Measurements from ENCODE around the gene CTSH. TPM values are rescaled to one million over a fixed set of nuclear protein-coding genes. Genes with fewer than 3 reads are reported as not detected.
"Not testable (repeated sequence)": the region's sequence is repeated elsewhere in the genome, so short reads cannot be mapped to it uniquely, and the experiment has no call there.

CTSH gene
- total RNA-seq, 2 donors from 2014 or later, result 41.6 to 74.3 TPM

DNA sequence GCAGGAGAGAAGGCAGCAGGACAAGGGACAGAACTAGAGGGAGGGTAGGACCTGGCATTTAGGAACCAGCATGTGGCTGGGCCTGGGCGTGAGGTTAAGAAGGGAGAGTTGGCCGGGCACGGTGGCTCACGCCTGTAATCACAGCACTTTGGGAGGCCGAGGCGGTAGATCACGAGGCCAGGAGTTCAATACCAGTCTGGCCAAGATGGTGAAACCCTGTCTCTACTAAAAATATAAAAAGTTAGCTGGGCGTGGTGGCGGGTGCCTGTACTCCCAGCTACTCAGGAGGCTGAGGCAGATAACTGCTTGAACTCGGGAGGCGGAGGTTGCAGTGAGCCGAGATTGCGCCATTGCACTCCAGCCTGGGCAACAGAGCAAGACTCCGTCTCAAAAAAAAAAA, 16.7 kb downstream of the CTSH start:
- ATAC-seq; DNase-seq; intact Hi-C loops (cut with DNase I): not testable (repeated sequence)

DNA sequence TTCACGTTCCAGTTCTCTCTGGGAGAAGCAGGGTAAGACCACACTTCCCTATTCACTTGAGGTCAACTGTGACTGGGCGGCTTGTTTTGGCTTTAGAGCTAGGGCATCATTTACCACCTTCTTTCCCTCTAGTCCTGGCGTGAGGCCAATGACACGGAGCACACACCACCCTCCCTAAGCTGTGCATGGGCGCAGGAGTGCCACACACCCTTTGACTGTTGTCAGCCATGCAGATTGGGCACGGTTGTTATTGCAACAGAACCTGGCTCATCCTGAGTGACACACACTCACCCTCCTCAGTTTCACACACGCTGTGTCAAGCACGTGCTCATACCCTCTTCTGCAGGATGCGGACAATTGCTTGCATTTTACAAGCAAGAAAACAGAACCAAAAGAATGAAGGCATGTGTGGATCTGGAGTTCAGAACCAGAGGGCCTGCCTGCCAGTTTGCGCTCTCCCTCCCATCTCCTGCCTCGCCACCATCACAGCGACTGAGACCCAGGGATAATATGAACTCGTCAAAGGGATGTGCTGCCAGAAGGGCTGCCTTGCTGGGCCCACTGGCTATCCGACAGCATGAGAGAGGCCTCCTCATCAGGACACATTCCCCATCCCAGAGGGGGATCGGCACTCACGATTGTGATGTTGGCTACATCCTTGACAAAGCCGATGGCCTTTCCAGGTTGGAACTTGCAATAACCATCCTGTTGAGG, 17.6 kb downstream of the CTSH start:
- ATAC-seq (no peak), DNase-seq (no peak)
- intact Hi-C loops (cut with DNase I), result no loop called here

- intact Hi-C loops (cut with DNase I), result no loop called here
- DNase-seq, result no peak
- ATAC-seq, result no peak
These were observed 18.7 kb downstream of the CTSH start for GRCh38 chr15:78925956-78926743.

DNA sequence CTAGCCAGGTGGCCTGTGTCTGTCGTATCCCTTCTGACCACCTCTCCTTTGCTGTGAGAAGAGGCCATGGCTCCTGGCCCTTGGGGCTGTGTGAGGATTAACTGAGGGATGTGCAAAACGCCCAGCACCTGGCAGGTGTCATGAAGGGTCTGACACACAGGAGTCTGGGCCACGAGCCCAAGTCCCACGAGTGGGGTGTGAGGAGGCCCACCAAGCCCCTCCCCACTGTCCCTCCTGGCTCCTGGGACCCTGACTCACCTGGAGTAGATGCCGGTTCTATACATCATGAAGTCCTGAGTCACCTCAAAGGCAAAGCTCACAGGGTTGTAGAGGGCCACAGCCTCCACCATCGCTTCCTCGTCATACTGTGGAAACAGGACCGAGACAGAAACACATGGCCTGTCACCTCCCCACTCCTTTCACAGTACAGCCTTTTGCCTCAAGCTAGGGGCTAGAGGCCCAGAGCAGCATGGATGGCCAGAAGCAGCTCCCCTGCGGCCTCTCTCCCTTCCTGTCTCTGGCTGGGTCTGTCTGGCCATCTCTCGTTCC, 19.7 kb downstream of the CTSH start:
- DNase-seq (no peak), ATAC-seq (no peak)
- intact Hi-C loops (cut with DNase I), result no loop called here

- DNase-seq, result no peak
- ATAC-seq, result no peak
- intact Hi-C loops (cut with DNase I), result no loop called here
These were observed 21.1 kb downstream of the CTSH start for GRCh38 chr15:78923480-78924360.

DNA sequence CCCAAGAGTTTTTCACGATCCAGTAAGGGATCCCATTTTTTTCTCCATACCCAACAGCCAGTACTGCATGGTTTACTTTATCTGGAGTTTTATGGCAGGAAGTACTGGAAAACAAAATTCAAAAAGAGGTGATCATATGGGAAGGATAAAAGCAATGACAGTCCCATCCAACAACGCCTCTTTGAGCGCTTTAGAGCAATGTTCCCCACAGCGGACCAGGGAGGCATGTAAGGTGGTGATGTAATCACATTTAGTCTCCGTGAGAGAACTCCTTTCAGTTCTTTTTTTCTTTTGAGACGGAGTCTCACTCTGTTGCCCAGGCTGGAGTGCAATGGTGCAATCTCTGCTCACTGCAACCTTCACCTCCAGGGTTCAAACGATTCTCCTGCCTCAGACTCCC, 21.8 kb downstream of the CTSH start:
- DNase-seq (no peak), ATAC-seq (no peak)
- intact Hi-C loops (cut with DNase I), result no loop called here

DNA sequence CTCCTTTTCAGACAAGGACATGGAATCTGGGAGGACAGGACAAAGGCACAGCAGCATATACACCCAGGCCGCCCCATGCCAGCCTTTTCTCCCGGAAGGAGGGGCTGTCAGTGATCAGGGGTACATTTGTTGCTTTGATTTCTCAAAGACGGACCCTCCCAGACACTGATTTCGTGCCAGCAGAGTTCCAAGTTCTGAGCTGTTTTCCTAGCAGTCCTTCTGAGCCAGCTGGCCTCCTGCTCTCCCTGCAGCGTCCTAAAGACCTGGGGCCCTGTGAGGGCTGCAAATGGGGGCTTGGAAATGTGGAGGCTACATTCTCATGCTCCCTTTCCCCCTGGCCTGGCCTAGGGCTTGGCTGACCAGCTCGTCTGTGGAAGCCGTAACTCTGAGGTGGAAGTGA, 22.3 kb downstream of the CTSH start:
- intact Hi-C loops (cut with DNase I), result no loop called here
- no peak for ATAC-seq

DNA sequence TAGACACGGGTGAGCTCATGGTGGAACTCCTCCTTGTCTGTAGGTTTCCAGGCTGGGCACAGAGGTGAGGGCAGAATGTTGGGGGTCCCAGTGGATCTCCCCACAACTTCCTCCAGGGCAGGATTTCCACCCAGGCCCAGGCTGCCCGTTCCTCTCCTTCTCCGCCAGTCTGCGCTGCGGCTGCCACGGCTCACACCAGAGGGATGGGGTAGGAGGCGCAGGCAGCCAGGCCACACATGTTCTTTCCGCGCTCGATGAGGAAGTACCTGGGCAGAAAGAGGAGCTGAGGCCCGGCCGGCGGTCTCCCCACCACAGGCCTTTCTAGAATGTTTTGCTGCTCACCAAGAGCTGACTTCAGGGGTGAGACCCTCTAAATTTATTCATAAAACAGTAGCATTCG, 22.9 kb downstream of the CTSH start:
- intact Hi-C loops (cut with DNase I), result no loop called here
- ATAC-seq (no peak), DNase-seq (no peak)

More for the DNA sequence above, 22.3 kb downstream of the CTSH start:
- DNase-seq, result no peak

DNA sequence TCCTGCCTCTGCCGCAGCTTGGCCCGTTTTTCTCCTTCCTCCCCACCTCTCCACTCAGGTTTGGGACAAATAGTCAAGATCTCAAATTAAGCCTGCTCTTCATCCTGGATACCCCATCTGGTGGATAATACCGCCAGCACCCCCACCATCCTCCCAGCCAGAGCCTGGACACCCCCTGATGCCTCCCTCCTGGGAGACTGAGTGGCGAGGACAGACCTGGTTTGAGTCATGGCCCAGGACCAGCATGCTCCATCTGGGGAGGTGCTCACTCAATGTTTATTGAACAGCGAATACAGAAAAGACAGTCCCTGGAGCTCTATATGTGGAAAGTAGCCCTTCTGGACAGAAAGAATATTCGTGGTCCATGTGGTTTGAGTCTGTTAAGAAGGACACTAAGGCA, 23.3 kb downstream of the CTSH start:
- ATAC-seq, result no peak
- intact Hi-C loops (cut with DNase I), result no loop called here
- DNase-seq, result no peak

GRCh38 chr15:78917888-78918287, 27.0 kb downstream of the CTSH start:
- ATAC-seq (no peak), DNase-seq (no peak)
- intact Hi-C loops (cut with DNase I), result loop anchor here in 1 of 2 donors (10.0 kb wide), 1 partner anchor 257 kb away; no protein-coding TSS in a partner anchor

DNA sequence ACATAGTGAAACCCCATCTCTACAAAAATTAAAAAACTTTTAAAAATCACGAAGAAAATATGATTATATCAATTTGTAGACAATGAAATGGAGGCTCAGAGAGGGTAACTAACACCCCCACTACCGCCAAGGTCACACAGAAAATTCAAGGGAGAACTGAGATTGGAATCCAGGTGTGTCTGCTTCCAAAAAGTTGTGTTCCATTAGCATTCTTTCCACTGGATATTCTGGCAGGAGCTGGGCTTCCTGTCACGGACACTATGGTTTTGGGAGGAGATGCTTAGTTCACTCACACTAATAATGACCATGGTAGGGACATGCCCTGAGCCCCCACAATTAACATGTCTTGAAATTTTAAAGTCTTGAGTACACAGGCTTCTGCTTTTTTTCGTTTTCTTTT, 28.8 kb downstream of the CTSH start:
- ATAC-seq, result no peak
- intact Hi-C loops (cut with DNase I), result loop anchor here in 1 of 2 donors (10.0 kb wide), 1 partner anchor 259 kb away; no protein-coding TSS in a partner anchor

GRCh38 chr15:78915341-78916087, 29.3 kb downstream of the CTSH start:
- intact Hi-C loops (cut with DNase I), result loop anchor here in 1 of 2 donors (10.0 kb wide), 1 partner anchor 259 kb away; no protein-coding TSS in a partner anchor
- ATAC-seq (peak; percentile 56 to 71), DNase-seq (peak; percentile 53)

More for the DNA sequence above, 28.8 kb downstream of the CTSH start:
- no peak for DNase-seq

GRCh38 chr15:78914027-78914764, 30.6 kb downstream of the CTSH start:
- ATAC-seq, result peak; percentile 22 to 60
- DNase-seq, result no peak
- intact Hi-C loops (cut with DNase I), result loop anchor here (5.0 to 10.0 kb wide), 2 partner anchors 68 to 261 kb away; no protein-coding TSS in a partner anchor

GRCh38 chr15:78913012-78913411, 31.8 kb downstream of the CTSH start:
- intact Hi-C loops (cut with DNase I), result loop anchor here (5.0 to 10.0 kb wide), 2 partner anchors 69 to 262 kb away; no protein-coding TSS in a partner anchor
- ATAC-seq, result no peak
- DNase-seq, result no peak

DNA sequence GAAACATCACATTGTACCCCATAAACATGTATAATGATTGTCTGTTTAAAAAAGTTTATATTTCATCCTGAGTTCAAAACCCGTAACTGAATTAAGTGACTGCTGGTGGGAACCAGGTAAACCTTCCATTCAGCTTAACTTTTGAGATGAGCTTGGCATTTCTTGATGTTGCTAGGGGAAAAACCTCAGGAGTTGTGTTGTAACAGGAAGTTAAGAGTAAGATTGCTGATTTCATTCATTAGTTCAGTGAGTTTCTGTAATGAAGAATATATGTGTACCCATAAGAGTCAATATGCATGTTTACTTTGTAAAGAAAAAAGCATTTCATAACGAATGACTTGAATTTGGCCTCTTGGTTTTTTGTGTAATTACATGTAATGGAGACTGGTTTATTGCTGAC, 32.5 kb downstream of the CTSH start:
- intact Hi-C loops (cut with DNase I), result loop anchor here (5.0 to 10.0 kb wide), 2 partner anchors 70 to 262 kb away; no protein-coding TSS in a partner anchor
- DNase-seq (no peak), ATAC-seq (no peak)

DNA sequence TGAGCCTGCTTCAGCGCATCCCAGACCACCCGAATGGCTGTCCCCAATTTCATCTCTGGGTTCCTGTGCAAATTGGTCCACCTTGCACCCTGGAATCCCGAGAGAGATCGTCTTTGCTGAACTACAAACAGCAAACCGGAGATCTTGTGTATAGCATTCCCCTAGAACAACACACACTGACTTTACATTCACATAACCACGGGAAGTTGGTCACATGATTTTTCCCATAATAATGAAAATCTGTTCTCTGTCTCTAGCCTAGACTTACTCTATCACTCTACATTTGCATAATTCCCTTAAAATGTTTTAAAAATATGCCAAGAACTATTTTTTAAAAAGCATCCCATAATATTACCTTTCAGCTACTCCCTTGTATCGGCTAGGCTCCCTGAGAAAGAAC, 34.6 kb downstream of the CTSH start:
- intact Hi-C loops (cut with DNase I), result loop anchor here (5.0 to 10.0 kb wide), 2 partner anchors 72 to 265 kb away; no protein-coding TSS in a partner anchor
- no peak for DNase-seq
- no peak for ATAC-seq

GRCh38 chr15:78909791-78910228, 35.0 kb downstream of the CTSH start:
- no peak for DNase-seq
- peak in 1 of 2 donors; percentile 44 for ATAC-seq
- intact Hi-C loops (cut with DNase I), result loop anchor here (5.0 to 10.0 kb wide), 3 partner anchors 67 to 265 kb away; no protein-coding TSS in a partner anchor
